A673 (cell line): ENCODE results near the gene NAT10. TPM values are rescaled to one million over a fixed set of nuclear protein-coding genes. Genes with fewer than 3 reads are reported as not detected.

Experiments used
- BruUV-seq: library from RNA; stranded (reverse); fragments of 400-500 nt; replicated peaks from 2 replicates; lab custom pipeline; 2021; lab: Mats Ljungman, UMichigan
- CTCF ChIA-PET: fragments of 300-600 bp; sonication (Branson Sonifier 250); formaldehyde crosslinking; loops from one replicate; lab custom pipeline; 2022; ENCODE audit warnings: antibody characterized with exemption; lab: Charles Lee
- POLR2A ChIA-PET: fragments of 300-600 bp; sonication (Branson Sonifier 250); formaldehyde crosslinking; loops from one replicate; lab custom pipeline; 2022; ENCODE audit warnings: antibody characterized with exemption; ENCODE audit not compliant: low non-redundant PET; lab: Charles Lee
- DNase-seq: peaks from one replicate; pipeline ENCODE4 v3.0.0-alpha.2; 2015; ENCODE audit warnings: low spot score
- H3K27ac ChIP-seq: fragments of 200-600 bp; sonication (generic); 2 replicates; pipeline ENCODE4 v1.5.1; 2016; ENCODE audit warnings: mixed run types, low read depth, mild to moderate bottlenecking, mixed read lengths, antibody characterized with exemption, low read length; ENCODE audit not compliant: poor library complexity, severe bottlenecking
- H3K27me3 ChIP-seq: fragments of 200-600 bp; sonication (generic); replicated peaks from 2 replicates; pipeline ENCODE4 v1.6.1; 2017; ENCODE audit warnings: mixed run types, low read depth, mild to moderate bottlenecking, mixed read lengths, antibody characterized with exemption, low read length; ENCODE audit not compliant: insufficient read depth, poor library complexity
- H3K36me3 ChIP-seq: fragments of 200-600 bp; sonication (generic); 2 replicates; pipeline ENCODE4 v1.6.1; 2016; ENCODE audit warnings: mixed run types, mild to moderate bottlenecking, mixed read lengths, antibody characterized with exemption, low read length; ENCODE audit not compliant: insufficient read depth, poor library complexity, severe bottlenecking
- H3K4me1 ChIP-seq: fragments of 200-600 bp; sonication (generic); 2 replicates; pipeline ENCODE4 v1.6.1; 2017; ENCODE audit warnings: mixed run types, mild to moderate bottlenecking, mixed read lengths, antibody characterized with exemption, low read length; ENCODE audit not compliant: insufficient read depth, poor library complexity, severe bottlenecking
- H3K4me3 ChIP-seq: fragments of 200-600 bp; sonication (generic); 2 replicates; pipeline ENCODE4 v1.5.1; 2016; ENCODE audit warnings: low read depth, mixed run types, mild to moderate bottlenecking, mixed read lengths, low read length; ENCODE audit not compliant: poor library complexity, severe bottlenecking
- H3K9me3 ChIP-seq: fragments of 200-600 bp; sonication (generic); 2 replicates; pipeline ENCODE4 v1.6.1; 2016; ENCODE audit warnings: mixed run types, low read depth, mild to moderate bottlenecking, mixed read lengths, antibody characterized with exemption, low read length; ENCODE audit not compliant: poor library complexity, severe bottlenecking
- EZH2 ChIP-seq: fragments of 200-600 bp; sonication (generic); IDR thresholded peaks from 2 replicates; pipeline ENCODE4 v1.6.1; 2017; ENCODE audit warnings: borderline replicate concordance, low read depth, mild to moderate bottlenecking, mixed read lengths, antibody characterized with exemption, low read length; ENCODE audit not compliant: poor library complexity, severe bottlenecking
- intact Hi-C: fragments of 100-400 bp; cut with micrococcal nuclease; formaldehyde crosslinking; loops from one replicate; pipeline ENCODE4 v1.10.0; 2022; ENCODE audit not compliant: unreplicated experiment
- total RNA-seq: library from RNA; stranded (reverse); gene quantifications from 2 replicates; pipeline ENCODE4 v1.2.3, GENCODE V29; 2021
- TF ChIP-seq, protein P1 (sequence below): fragments of 300-800, 200-600 bp; sonication (generic); conservative IDR thresholded peaks from 2 replicates; pipeline ENCODE4 v1.5.1; 2017; ENCODE audit warnings: low read depth, mild to moderate bottlenecking, antibody characterized with exemption, low read length, moderate library complexity, mixed read lengths

Gene NAT10
- total RNA-seq, 1 experiment from 2014 or later = 192 TPM

- no peaks in the 10 kb centered on the region for H3K9me3 ChIP-seq
- H3K27ac ChIP-seq = no peak overlapping the region
- H3K4me1 ChIP-seq = peaks cover 2% of the 10 kb centered on the region
- TF ChIP-seq, protein P1, sequence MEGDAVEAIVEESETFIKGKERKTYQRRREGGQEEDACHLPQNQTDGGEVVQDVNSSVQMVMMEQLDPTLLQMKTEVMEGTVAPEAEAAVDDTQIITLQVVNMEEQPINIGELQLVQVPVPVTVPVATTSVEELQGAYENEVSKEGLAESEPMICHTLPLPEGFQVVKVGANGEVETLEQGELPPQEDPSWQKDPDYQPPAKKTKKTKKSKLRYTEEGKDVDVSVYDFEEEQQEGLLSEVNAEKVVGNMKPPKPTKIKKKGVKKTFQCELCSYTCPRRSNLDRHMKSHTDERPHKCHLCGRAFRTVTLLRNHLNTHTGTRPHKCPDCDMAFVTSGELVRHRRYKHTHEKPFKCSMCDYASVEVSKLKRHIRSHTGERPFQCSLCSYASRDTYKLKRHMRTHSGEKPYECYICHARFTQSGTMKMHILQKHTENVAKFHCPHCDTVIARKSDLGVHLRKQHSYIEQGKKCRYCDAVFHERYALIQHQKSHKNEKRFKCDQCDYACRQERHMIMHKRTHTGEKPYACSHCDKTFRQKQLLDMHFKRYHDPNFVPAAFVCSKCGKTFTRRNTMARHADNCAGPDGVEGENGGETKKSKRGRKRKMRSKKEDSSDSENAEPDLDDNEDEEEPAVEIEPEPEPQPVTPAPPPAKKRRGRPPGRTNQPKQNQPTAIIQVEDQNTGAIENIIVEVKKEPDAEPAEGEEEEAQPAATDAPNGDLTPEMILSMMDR = no peak
- TF ChIP-seq EZH2 = no peak
- CTCF ChIA-PET = no interaction called here
- BruUV-seq = no TSS peak
- peaks cover 4% of the 10 kb centered on the region for H3K36me3 ChIP-seq
- no peak overlapping the region for H3K4me3 ChIP-seq
- no peaks in the 10 kb centered on the region for H3K27me3 ChIP-seq
- POLR2A ChIA-PET = no interaction called here
- intact Hi-C loops = no loop called here
- DNase-seq = no peak
Observed at GRCh38 chr11:34168642-34169420, 63.4 kb downstream of the NAT10 start.

DNA sequence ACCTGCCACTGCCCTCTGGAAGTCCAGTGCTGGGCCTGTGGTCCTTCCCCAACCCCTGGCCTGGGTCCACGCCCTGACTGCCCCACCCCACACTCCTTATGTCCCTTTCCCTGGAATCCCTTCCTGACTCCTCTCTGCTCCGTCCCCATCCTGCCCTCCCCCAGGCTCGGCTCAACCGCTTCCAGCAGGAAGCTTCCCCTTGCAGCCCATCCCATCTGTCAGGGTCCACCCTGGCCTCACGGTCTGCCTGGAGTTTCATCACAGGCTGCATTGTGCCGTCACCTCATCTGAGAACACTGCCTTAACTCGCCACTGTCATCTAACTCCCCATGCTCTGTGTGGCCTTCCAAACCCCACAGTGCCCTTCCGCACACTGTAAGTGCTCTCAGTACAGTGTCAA is 64.3 kb downstream of the NAT10 start:
- BruUV-seq = no TSS peak
- DNase-seq = no peak
- Histone ChIP-seq H3K36me3 (peaks cover 4% of the 10 kb centered on the region), H3K9me3 (no peaks in the 10 kb centered on the region), H3K4me1 (peaks cover 6% of the 10 kb centered on the region), H3K4me3 (no peak overlapping the region), H3K27me3 (no peaks in the 10 kb centered on the region), H3K27ac (no peak overlapping the region)
- POLR2A ChIA-PET = no interaction called here
- CTCF ChIA-PET = no interaction called here
- intact Hi-C loops = loop anchor here (5.0 kb wide), 1 partner anchor 332 kb away; no protein-coding TSS in a partner anchor
- TF ChIP-seq, protein P1 = no peak
- no peak for TF ChIP-seq EZH2

GRCh38 chr11:34173050-34173449 is 67.6 kb downstream of the NAT10 start:
- Histone ChIP-seq H3K9me3 (no peaks in the 10 kb centered on the region), H3K4me1 (peaks cover 20% of the 10 kb centered on the region), H3K27ac (no peak overlapping the region), H3K36me3 (peaks cover 4% of the 10 kb centered on the region), H3K4me3 (no peak overlapping the region), H3K27me3 (no peaks in the 10 kb centered on the region)
- CTCF ChIA-PET = interaction anchor here (0.5 kb wide), 1 partner anchor 150 kb away, joined by 3 read pairs; no protein-coding TSS in a partner anchor
- BruUV-seq = no TSS peak
- intact Hi-C loops = loop anchor here (5.0 kb wide), 1 partner anchor 336 kb away; no protein-coding TSS in a partner anchor
- TF ChIP-seq, protein P1 = no peak
- TF ChIP-seq EZH2 = no peak
- POLR2A ChIA-PET = no interaction called here
- no peak for DNase-seq
